Calu3 (cell line): ENCODE measurements around the gene ANO8. TPM values are rescaled to one million over a fixed set of nuclear protein-coding genes. Genes with fewer than 3 reads are reported as not detected.
A peak's percentile ranks its signal among the peaks of the same experiment; 100 is the strongest.

Source experiments
- Bru-seq: library from RNA; stranded (reverse); fragments of 400-500 nt; gene quantifications from one replicate; lab custom pipeline; 2021; lab: Mats Ljungman, UMichigan
- BruChase-seq, 2 experiments: library from RNA; stranded (reverse); fragments of 400-500 nt; gene quantifications; one replicate each; lab custom pipeline; 2021; lab: Mats Ljungman, UMichigan
- BruUV-seq: library from RNA; stranded (reverse); fragments of 400-500 nt; replicated peaks from 2 replicates; lab custom pipeline; 2021; lab: Mats Ljungman, UMichigan
- CTCF ChIA-PET: fragments of 300-600 bp; sonication (Branson Sonifier 250); formaldehyde crosslinking; loops from one replicate; lab custom pipeline; 2022; ENCODE audit warnings: antibody characterized with exemption; lab: Charles Lee
- DNase-seq: peaks from one replicate; pipeline ENCODE4 v3.0.0; 2022
- H3K27ac Mint-ChIP-seq: one replicate; pipeline ENCODE4 v1.8.0; 2022; ENCODE audit warnings: mixed read lengths; ENCODE audit not compliant: unreplicated experiment
- H3K27me3 Mint-ChIP-seq: one replicate; pipeline ENCODE4 v1.8.0; 2022; ENCODE audit warnings: mixed read lengths; ENCODE audit not compliant: unreplicated experiment
- H3K36me3 Mint-ChIP-seq: one replicate; pipeline ENCODE4 v1.8.0; 2022; ENCODE audit warnings: mild to moderate bottlenecking, moderate library complexity, mixed read lengths; ENCODE audit not compliant: insufficient read depth, unreplicated experiment
- H3K4me1 Mint-ChIP-seq: one replicate; pipeline ENCODE4 v1.8.0; 2022; ENCODE audit warnings: mild to moderate bottlenecking, low read depth, mixed read lengths; ENCODE audit not compliant: unreplicated experiment
- H3K4me3 Mint-ChIP-seq: one replicate; pipeline ENCODE4 v1.8.0; 2022; ENCODE audit warnings: mild to moderate bottlenecking, low read depth, moderate library complexity, mixed read lengths; ENCODE audit not compliant: unreplicated experiment
- H3K9me3 Mint-ChIP-seq: one replicate; pipeline ENCODE4 v1.8.0; 2022; ENCODE audit warnings: low read depth, mixed read lengths; ENCODE audit not compliant: unreplicated experiment
- intact Hi-C: fragments of 100-400 bp; cut with micrococcal nuclease; formaldehyde crosslinking; loops from one replicate; pipeline ENCODE4 v1.10.0; 2022; ENCODE audit not compliant: unreplicated experiment
- long read RNA-seq: library from polyadenylated mRNA; stranded (forward); transcript quantifications from one replicate; pipeline ENCODE4 v2.0.0, GENCODE V29; 2022
- total RNA-seq: library from RNA; stranded (reverse); gene quantifications from 2 replicates; pipeline ENCODE4 v1.2.3, GENCODE V29; 2022
- TF ChIP-seq, protein P1 (sequence below): fragments of 200-600 bp; IDR thresholded peaks from one replicate; pipeline ENCODE4 v1.8.0; 2022; ENCODE audit warnings: antibody characterized with exemption; ENCODE audit not compliant: unreplicated experiment

The ANO8 gene, protein sequence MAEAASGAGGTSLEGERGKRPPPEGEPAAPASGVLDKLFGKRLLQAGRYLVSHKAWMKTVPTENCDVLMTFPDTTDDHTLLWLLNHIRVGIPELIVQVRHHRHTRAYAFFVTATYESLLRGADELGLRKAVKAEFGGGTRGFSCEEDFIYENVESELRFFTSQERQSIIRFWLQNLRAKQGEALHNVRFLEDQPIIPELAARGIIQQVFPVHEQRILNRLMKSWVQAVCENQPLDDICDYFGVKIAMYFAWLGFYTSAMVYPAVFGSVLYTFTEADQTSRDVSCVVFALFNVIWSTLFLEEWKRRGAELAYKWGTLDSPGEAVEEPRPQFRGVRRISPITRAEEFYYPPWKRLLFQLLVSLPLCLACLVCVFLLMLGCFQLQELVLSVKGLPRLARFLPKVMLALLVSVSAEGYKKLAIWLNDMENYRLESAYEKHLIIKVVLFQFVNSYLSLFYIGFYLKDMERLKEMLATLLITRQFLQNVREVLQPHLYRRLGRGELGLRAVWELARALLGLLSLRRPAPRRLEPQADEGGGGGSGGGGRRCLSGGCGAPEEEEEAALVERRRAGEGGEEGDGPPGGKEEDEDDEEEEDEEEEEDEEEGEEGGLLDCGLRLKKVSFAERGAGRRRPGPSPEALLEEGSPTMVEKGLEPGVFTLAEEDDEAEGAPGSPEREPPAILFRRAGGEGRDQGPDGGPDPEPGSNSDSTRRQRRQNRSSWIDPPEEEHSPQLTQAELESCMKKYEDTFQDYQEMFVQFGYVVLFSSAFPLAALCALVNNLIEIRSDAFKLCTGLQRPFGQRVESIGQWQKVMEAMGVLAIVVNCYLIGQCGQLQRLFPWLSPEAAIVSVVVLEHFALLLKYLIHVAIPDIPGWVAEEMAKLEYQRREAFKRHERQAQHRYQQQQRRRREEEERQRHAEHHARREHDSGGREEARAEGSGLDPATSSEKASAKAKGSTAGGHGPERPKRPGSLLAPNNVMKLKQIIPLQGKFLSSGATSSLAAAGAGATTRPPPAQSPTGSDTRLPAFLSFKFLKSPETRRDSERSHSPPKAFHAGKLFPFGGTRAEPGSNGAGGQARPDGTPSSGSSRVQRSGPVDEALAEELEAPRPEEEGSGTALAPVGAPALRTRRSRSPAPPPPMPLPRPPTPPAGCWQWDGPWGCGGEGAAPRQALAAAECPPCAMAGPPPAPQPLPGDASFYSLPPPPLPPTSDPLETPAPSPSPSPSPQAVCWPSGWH
- total RNA-seq (9.6 and 10.5 TPM in 2 replicates), Bru-seq, nascent RNA (percentile 35 among the genes with signal in this experiment), BruChase-seq, experiment 1, labeled RNA remaining after a 6-hour chase (percentile 53 among the genes with signal in this experiment), BruChase-seq, experiment 2, labeled RNA remaining after a 2-hour chase (percentile 55 among the genes with signal in this experiment)
- long read RNA-seq: 0 reads

DNA sequence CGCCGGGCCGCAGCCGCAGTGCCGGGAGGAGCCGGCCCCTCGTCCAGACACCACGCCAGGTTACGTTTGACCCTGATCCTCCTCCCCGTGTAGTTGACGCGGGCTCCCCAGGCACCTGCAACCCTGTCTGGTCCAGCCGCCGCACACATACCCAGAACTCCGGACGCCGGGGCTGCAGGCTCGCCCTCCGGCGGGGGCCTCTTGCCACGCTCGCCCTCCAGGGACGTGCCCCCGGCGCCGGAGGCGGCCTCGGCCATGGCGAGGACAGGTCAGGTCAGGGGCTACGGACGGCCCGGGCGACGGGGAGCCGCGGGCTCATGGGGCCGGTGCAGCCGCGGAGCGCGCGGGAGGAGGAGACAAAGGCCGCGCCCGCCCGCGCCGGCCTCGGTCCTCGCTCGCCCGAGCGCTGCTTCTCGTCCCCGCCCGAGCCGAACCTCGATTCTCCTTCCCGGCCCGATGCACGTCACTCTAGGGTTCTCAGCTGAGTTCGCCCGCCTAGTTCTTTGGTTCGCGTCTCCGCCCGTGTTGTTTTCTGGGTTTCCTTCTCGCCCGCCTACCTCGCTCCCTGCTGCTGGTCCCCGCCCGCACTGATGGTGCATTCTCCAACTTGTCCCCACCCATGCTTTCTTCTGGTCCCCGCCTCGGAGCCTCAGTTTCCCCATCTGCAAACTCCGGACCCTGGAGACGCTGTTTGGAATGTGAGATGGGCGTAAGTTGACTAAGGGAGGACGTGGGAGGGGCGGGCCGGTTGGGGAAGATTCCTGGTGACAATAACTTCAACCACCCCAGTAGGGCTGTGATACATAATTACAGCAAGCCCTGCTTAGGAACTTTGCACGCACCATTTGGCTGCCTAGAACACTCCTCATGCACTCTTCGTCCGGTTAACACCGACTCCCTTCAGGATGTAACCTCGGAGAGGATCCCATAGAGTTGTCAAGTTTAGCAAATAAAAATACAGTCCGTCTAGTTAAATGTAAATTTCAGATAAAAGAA lies at the start of gene ANO8:
ANO8 (minus strand) TSS at position 442 of the 996 bp plus-strand sequence; CDS start at position 257, 185 bp downstream.
- Mint-ChIP-seq H3K9me3 (no peaks in the 10 kb centered on the region), H3K4me1 (no peaks in the 10 kb centered on the region), H3K36me3 (peaks cover 45% of the 10 kb centered on the region), H3K4me3 (peak within 1 kb of the TSS; percentile 72), H3K27me3 (no peaks in the 10 kb centered on the region), H3K27ac (peak within 1 kb of the TSS; percentile 48)
- TF ChIP-seq, protein P1, sequence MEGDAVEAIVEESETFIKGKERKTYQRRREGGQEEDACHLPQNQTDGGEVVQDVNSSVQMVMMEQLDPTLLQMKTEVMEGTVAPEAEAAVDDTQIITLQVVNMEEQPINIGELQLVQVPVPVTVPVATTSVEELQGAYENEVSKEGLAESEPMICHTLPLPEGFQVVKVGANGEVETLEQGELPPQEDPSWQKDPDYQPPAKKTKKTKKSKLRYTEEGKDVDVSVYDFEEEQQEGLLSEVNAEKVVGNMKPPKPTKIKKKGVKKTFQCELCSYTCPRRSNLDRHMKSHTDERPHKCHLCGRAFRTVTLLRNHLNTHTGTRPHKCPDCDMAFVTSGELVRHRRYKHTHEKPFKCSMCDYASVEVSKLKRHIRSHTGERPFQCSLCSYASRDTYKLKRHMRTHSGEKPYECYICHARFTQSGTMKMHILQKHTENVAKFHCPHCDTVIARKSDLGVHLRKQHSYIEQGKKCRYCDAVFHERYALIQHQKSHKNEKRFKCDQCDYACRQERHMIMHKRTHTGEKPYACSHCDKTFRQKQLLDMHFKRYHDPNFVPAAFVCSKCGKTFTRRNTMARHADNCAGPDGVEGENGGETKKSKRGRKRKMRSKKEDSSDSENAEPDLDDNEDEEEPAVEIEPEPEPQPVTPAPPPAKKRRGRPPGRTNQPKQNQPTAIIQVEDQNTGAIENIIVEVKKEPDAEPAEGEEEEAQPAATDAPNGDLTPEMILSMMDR: no peak
- DNase-seq: peak; percentile 94
- BruUV-seq: no TSS peak
- CTCF ChIA-PET: interaction anchor here (0.5 to 2.4 kb wide), 4 partner anchors 17 to 187 kb away, joined by 3 to 9 read pairs (median 6); no protein-coding TSS in a partner anchor
- intact Hi-C loops: no loop called here

DNA sequence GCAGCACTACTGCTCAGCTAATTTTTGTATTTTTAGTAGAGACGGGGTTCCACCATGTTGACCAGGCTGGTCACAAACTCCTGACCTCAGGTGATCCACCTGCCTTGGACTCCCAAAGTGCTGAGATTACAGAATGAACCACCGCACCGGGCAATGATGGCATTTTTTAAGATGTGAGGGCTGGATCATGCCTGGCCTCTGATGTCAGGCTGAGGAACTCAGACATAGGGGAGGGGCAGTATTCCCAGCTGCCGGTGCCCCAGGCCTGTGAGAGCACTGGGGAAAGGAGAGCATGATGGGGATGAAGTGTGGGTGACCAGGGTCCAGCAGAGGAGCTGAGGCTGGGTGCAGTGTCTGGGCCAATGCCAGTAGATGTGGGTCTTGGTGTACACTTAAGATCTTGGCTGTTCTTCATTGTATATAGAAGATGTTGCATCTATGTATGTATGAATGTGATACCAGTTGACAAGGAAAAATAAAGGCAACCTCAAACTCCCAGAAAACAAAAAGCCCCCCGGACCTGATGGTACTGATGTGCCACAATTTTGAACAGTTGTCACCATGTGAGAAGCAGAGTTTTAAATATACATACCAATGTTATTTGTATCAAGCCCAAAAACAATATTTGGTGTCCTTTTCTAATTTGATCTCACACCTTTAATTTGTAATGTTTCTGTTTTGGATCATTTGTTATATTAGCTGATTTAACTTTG lies 45.9 kb upstream of the ANO8 start:
- H3K36me3 Mint-ChIP-seq: no peaks in the 10 kb centered on the region
- no peak for DNase-seq
- H3K4me1 Mint-ChIP-seq: no peaks in the 10 kb centered on the region
- CTCF ChIA-PET: no interaction called here
- no TSS peak for BruUV-seq
- no peak overlapping the region for H3K4me3 Mint-ChIP-seq
- TF ChIP-seq, protein P1: no peak
- H3K27ac Mint-ChIP-seq: no peak overlapping the region
- no peaks in the 10 kb centered on the region for H3K27me3 Mint-ChIP-seq
- H3K9me3 Mint-ChIP-seq: no peaks in the 10 kb centered on the region
- intact Hi-C loops: no loop called here

DNA sequence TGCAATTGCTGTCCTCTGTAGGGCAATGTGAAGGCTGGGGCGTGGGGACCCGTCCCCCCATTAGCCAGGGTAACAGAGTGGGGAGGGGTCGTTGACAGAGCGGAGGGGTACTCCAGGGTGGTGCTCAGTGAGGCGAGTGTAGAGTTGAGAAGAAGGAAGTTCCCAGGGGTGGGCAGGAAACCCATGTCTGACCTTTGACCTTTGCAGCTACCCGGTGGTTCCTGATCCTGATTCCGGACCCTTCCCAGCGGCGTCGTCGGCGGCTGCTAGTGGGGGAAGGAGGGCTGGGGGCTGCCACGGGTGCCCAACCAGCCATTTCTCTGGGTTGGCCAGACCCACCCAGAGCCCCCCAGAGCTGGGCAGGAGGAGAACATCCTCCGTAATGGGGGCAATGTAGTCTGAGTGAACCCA lies 44.6 kb upstream of the ANO8 start:
- DNase-seq: no peak
- H3K27me3 Mint-ChIP-seq: no peaks in the 10 kb centered on the region
- H3K27ac Mint-ChIP-seq: no peak overlapping the region
- no peaks in the 10 kb centered on the region for H3K4me1 Mint-ChIP-seq
- no peaks in the 10 kb centered on the region for H3K36me3 Mint-ChIP-seq
- H3K9me3 Mint-ChIP-seq: no peaks in the 10 kb centered on the region
- intact Hi-C loops: no loop called here
- BruUV-seq: no TSS peak
- H3K4me3 Mint-ChIP-seq: no peak overlapping the region
- CTCF ChIA-PET: no interaction called here
- TF ChIP-seq, protein P1: no peak
